Ascending aorta (tissue), 2 donors: Measurements from ENCODE around the gene GPC6. TPM values are rescaled to one million over a fixed set of nuclear protein-coding genes. Genes with fewer than 3 reads are reported as not detected.

Experiments used
- DNase-seq, 2 donors: peaks; one replicate each; pipeline ENCODE4 v3.0.0-alpha.2; 2019; ENCODE audit warnings: low spot score in 2 of 2
- H3K27ac ChIP-seq, 2 donors: fragments of 200-600 bp; sonication (generic); one replicate each; pipeline ENCODE4 v1.5.1; 2016 to 2017; ENCODE audit warnings: mild to moderate bottlenecking in 1 of 2
- H3K27me3 ChIP-seq: fragments of 200-600 bp; sonication (generic); one replicate; pipeline ENCODE4 v1.5.1; 2017
- H3K36me3 ChIP-seq, 2 donors: fragments of 200-600 bp; sonication (generic); one replicate each; pipeline ENCODE4 v1.5.1; 2016
- H3K4me1 ChIP-seq, 2 donors: fragments of 200-600 bp; sonication (generic); one replicate each; pipeline ENCODE4 v1.5.1; 2016 to 2017; ENCODE audit warnings: mild to moderate bottlenecking in 1 of 2
- H3K4me3 ChIP-seq, 2 donors: fragments of 200-600 bp; sonication (generic); one replicate each; pipeline ENCODE4 v1.5.1; 2016 to 2017; ENCODE audit warnings: mild to moderate bottlenecking in 1 of 2
- H3K9me3 ChIP-seq, 2 donors: fragments of 200-600 bp; sonication (generic); one replicate each; pipeline ENCODE4 v1.5.1; 2016
- intact Hi-C: fragments of 100-400 bp; cut with DNase I; formaldehyde crosslinking; loops from one replicate; pipeline ENCODE4 v1.15.1; 2023
- total RNA-seq: library from RNA; depleted of rRNA; stranded (reverse); fragments of >200 nt; gene quantifications from one replicate; pipeline ENCODE4 v1.1.0, GENCODE V29; 2016
- TF ChIP-seq, protein P1 (sequence below), 3 experiments: fragments of 200-600 bp in 2 of 3; fragments of 450-650 bp in 1 of 3; sonication (generic) in 2 of 3; IDR thresholded peaks; one replicate each; pipeline ENCODE4 v1.5.1; 2016 to 2019; ENCODE audit warnings: antibody characterized with exemption in 3 of 3, mild to moderate bottlenecking in 1 of 3, moderate library complexity in 1 of 3

The GPC6 gene
- total RNA-seq, 1 donor from 2014 or later: 23.2 TPM

DNA sequence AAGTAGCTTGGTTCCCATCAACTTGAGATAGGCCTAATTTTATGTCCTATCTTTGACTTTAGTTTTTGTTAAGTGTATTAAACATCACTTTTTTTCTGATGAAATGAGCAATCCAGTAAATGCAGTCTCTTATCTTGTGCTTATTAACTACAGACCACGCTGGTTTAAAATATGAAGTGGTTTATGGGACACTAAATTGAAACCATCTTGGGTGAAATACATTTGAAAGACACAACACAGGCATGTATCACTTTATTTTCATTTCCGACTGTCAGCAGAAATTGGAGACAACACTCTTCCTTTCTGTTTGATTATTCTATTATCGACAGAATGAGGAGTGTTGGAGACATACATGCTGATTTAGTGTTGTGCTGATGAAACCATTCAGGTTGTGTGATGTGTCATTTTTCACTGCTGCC, 447.7 kb downstream of the GPC6 start:
- no peaks in the 10 kb centered on the region for H3K27me3 ChIP-seq
- H3K9me3 ChIP-seq: no peaks in the 10 kb centered on the region
- H3K4me1 ChIP-seq: peaks cover 0 to 3% of the 10 kb centered on the region in 2 donors
- intact Hi-C loops: no loop called here
- no peaks in the 10 kb centered on the region for H3K36me3 ChIP-seq
- no peak for DNase-seq
- H3K27ac ChIP-seq: no peak overlapping the region
- TF ChIP-seq, protein P1, sequence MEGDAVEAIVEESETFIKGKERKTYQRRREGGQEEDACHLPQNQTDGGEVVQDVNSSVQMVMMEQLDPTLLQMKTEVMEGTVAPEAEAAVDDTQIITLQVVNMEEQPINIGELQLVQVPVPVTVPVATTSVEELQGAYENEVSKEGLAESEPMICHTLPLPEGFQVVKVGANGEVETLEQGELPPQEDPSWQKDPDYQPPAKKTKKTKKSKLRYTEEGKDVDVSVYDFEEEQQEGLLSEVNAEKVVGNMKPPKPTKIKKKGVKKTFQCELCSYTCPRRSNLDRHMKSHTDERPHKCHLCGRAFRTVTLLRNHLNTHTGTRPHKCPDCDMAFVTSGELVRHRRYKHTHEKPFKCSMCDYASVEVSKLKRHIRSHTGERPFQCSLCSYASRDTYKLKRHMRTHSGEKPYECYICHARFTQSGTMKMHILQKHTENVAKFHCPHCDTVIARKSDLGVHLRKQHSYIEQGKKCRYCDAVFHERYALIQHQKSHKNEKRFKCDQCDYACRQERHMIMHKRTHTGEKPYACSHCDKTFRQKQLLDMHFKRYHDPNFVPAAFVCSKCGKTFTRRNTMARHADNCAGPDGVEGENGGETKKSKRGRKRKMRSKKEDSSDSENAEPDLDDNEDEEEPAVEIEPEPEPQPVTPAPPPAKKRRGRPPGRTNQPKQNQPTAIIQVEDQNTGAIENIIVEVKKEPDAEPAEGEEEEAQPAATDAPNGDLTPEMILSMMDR (IDR thresholded peaks at IDR 0.05): no peak
- H3K4me3 ChIP-seq: no peak overlapping the region

DNA sequence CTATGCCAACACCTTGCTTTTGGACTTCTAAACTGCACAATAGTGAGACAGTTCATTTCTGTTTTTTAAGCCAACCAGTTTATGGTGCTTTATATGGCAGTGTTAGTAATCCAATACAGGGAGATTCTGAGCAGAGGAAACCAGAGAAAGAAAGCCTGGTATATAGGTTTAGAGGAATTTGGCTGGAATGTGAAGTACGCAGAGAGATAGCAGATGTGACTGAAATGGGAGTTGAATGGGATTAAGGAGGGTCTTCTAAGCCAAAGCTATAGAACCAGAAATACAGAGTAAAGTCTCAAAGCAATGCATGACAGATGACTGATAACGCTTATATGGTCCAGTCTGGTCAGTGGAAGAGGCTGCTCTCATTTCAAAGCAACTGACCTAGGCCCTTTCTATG, 453.7 kb downstream of the GPC6 start:
- intact Hi-C loops: no loop called here
- H3K4me3 ChIP-seq: no peak overlapping the region
- TF ChIP-seq, protein P1 (IDR thresholded peaks at IDR 0.05): no peak
- no peak for DNase-seq
- H3K27me3 ChIP-seq: no peaks in the 10 kb centered on the region
- H3K27ac ChIP-seq: no peak overlapping the region
- no peaks in the 10 kb centered on the region for H3K9me3 ChIP-seq
- no peaks in the 10 kb centered on the region for H3K36me3 ChIP-seq
- no peaks in the 10 kb centered on the region for H3K4me1 ChIP-seq

DNA sequence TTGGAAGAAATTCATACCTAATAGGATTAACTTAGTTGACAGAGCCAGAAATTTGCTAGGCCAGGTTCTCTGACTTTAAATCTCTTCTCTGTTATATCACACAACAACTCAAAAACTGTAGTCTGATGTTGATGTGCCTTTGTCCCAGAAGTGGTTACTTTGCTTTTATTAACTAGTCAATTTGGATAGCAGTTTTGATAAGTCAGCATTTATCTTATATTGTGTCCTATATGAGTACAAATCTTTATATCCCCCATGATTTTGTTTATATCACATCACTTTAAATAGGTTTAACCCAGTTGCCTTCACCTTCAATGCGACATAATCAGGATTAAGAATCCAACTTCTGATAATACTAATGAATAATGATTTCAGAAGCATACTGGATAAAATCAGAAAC, 459.3 kb downstream of the GPC6 start:
- no peak for DNase-seq
- no peaks in the 10 kb centered on the region for H3K36me3 ChIP-seq
- TF ChIP-seq, protein P1 (IDR thresholded peaks at IDR 0.05): no peak
- H3K27me3 ChIP-seq: no peaks in the 10 kb centered on the region
- no peaks in the 10 kb centered on the region for H3K9me3 ChIP-seq
- H3K4me1 ChIP-seq: no peaks in the 10 kb centered on the region
- H3K4me3 ChIP-seq: no peak overlapping the region
- intact Hi-C loops: no loop called here
- no peak overlapping the region for H3K27ac ChIP-seq

DNA sequence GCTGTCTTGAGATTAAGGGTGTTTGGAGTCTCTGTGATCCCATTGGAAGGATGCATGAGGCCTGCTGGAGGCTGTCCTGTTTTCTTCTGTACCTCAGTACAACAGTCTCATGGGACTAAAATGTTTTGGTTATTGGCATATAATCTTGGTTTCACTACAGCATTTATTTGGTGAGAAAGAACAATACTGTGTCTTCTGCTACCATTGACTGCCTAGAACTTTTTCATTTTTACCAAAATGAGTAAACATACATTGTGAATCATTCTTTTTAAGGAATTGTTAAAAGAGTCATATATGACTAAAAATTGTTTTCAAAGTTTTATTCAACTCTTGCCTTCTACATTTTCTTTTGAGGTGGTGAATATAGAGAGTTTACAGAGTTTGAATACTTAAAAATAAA, 459.8 kb downstream of the GPC6 start:
- Histone ChIP-seq H3K36me3 (no peaks in the 10 kb centered on the region), H3K4me3 (no peak overlapping the region), H3K27ac (no peak overlapping the region), H3K27me3 (no peaks in the 10 kb centered on the region), H3K4me1 (no peaks in the 10 kb centered on the region), H3K9me3 (no peaks in the 10 kb centered on the region)
- intact Hi-C loops: no loop called here
- TF ChIP-seq, protein P1 (IDR thresholded peaks at IDR 0.05): no peak
- DNase-seq: no peak

DNA sequence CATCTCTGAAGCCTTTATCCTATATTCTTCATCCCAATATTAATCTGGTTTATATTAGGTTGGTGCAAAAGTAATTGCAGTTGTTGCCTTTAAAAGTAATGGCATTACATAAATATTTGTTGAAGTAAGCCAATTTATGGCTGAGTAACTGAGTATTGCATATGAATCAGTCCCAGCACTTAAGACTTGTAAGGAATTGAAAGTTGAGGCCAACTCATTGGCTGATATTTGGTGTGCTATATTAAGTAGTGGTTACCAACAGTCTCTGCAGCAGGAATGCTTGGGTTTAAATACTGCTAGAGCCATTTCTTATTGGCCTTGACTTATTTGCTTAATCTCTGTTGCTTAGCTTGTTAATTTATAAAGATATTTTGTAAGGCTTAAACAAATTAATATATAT, 460.7 kb downstream of the GPC6 start:
- Histone ChIP-seq H3K27ac (no peak overlapping the region), H3K27me3 (no peaks in the 10 kb centered on the region), H3K9me3 (no peaks in the 10 kb centered on the region), H3K36me3 (no peaks in the 10 kb centered on the region), H3K4me1 (no peaks in the 10 kb centered on the region), H3K4me3 (no peak overlapping the region)
- TF ChIP-seq, protein P1 (IDR thresholded peaks at IDR 0.05): no peak
- intact Hi-C loops: no loop called here
- DNase-seq: no peak

DNA sequence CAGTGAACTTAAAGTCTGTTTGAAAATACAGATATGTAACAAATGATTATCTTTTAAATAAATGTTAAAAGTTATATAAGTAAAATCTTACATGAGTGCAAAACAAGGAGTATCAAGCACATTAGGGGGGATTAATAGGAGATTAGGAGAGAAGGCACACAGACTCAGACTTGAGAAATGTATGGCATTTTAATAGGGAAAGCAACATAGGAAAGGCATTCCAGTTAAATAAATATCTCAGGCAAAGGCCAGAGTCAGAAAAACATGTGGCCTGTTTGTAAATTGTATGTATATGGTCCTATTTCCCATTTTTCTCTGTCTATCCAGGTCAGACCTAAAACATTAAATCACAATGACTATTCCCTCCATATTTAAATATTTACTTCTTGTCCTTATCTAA, 462.7 kb downstream of the GPC6 start:
- Histone ChIP-seq H3K36me3 (no peaks in the 10 kb centered on the region), H3K9me3 (no peaks in the 10 kb centered on the region), H3K4me3 (no peak overlapping the region), H3K4me1 (no peaks in the 10 kb centered on the region), H3K27me3 (no peaks in the 10 kb centered on the region), H3K27ac (no peak overlapping the region)
- TF ChIP-seq, protein P1 (IDR thresholded peaks at IDR 0.05): no peak
- DNase-seq: no peak
- intact Hi-C loops: no loop called here
